ENCODE results near the gene PHETA1. TPM values are rescaled to one million over a fixed set of nuclear protein-coding genes. Genes with fewer than 3 reads are reported as not detected.

PHETA1 gene
- total and polyA plus RNA-seq, 2 of the 13 experiments (the other 11 are each of a cell fraction or from before 2014, with no cell fraction given) = 11.3 to 20.8 TPM

GRCh38 chr12:111361717-111362576, 6.9 kb downstream of the PHETA1 start (continued):
- TF ChIP-seq ZHX1 (CRISPR knock-in tag; IDR thresholded peaks at IDR 0.05; ENCODE audit: low read depth) (no peak), FOSL2 (CRISPR knock-in tag; IDR thresholded peaks at IDR 0.05) (peak; percentile 88), ELF3 (CRISPR knock-in tag; IDR thresholded peaks at IDR 0.05) (no peak), HNRNPH1 (optimal IDR thresholded peaks at IDR 0.05; ENCODE audit: low read depth, low read length) (no peak), ZNF784 (CRISPR knock-in tag; IDR thresholded peaks at IDR 0.05; ENCODE audit: borderline replicate concordance) (no peak), ZNF512B (CRISPR knock-in tag; IDR thresholded peaks at IDR 0.05; ENCODE audit: borderline replicate concordance) (no peak), ZFP37 (CRISPR knock-in tag; IDR thresholded peaks at IDR 0.05; ENCODE audit: borderline replicate concordance) (no peak), ZNF280B (CRISPR knock-in tag; IDR thresholded peaks at IDR 0.05; ENCODE audit: borderline replicate concordance) (no peak), ZNF12 (CRISPR knock-in tag; IDR thresholded peaks at IDR 0.05) (no peak), ZNF292 (CRISPR knock-in tag; IDR thresholded peaks at IDR 0.05; ENCODE audit: borderline replicate concordance, low read depth) (0 out of 2 replicates have a peak, but pooled peaks have one; percentile 17), ZNF550 (CRISPR knock-in tag; IDR thresholded peaks at IDR 0.05; ENCODE audit: borderline replicate concordance) (no peak), ESRRA (CRISPR knock-in tag; IDR thresholded peaks at IDR 0.05; ENCODE audit: low read depth) (0 out of 2 replicates have a peak, but pooled peaks have one; percentile 22), NBN (conservative IDR thresholded peaks at IDR 0.05) (no peak), MAFK (conservative IDR thresholded peaks at IDR 0.05 in 1 of 2, IDR thresholded peaks at IDR 0.05 in 1 of 2; ENCODE audit: low read length in 2 of 2) (no peak), HMGXB4 (CRISPR knock-in tag; IDR thresholded peaks at IDR 0.05; ENCODE audit: borderline replicate concordance in 1 of 2, low read depth in 1 of 2) (no peak), HNF4A (CRISPR knock-in tag; IDR thresholded peaks at IDR 0.05) (peak; percentile 4; the same call in 1 of the 2 replicates)
